Thyroid gland (tissue), 4 donors: ENCODE results near the gene RFX4.

Experiments
- CTCF ChIP-seq, 6 experiments: fragments of 200-600 bp in 3 of 6; fragments of 450-650 bp in 3 of 6; sonication (generic) in 3 of 6; IDR thresholded peaks; one replicate each; pipeline ENCODE4 v1.5.1; 2016 to 2019; ENCODE audit warnings: antibody characterized with exemption in 6 of 6, mild to moderate bottlenecking in 2 of 6, inconsistent platforms in 1 of 6, moderate library complexity in 1 of 6
- POLR2A ChIP-seq, 2 donors: fragments of 450-650 bp; IDR thresholded peaks; one replicate each; pipeline ENCODE4 v1.6.1; 2017; ENCODE audit warnings: antibody characterized with exemption in 2 of 2, mild to moderate bottlenecking in 2 of 2, moderate library complexity in 1 of 2

- no peak for TF ChIP-seq CTCF (IDR thresholded peaks at IDR 0.05)
- no peak for TF ChIP-seq POLR2A (IDR thresholded peaks at IDR 0.05)
Observed at GRCh38 chr12:106771425-106771824, 188.6 kb downstream of the RFX4 start.
